ENCODE results near the gene SIDT1.

The SIDT1 gene

GRCh38 chr3:113531826-113532697, at the start of gene SIDT1:
Gene SIDT1 (plus strand): TSS chr3:113532555. CDS start chr3:113533022, 467 bp downstream.
- DNase-seq, result no peak

GRCh38 chr3:113485161-113485609, 47.2 kb upstream of the SIDT1 start:
- no peak for DNase-seq

GRCh38 chr3:113495035-113495434, 37.3 kb upstream of the SIDT1 start:
- DNase-seq, result no peak

GRCh38 chr3:113496924-113497323, 35.4 kb upstream of the SIDT1 start:
- DNase-seq, result no peak

GRCh38 chr3:113498221-113499005, 33.9 kb upstream of the SIDT1 start:
- no peak for DNase-seq

GRCh38 chr3:113499081-113499480, 33.3 kb upstream of the SIDT1 start:
- no peak for DNase-seq

GRCh38 chr3:113501597-113501996, 30.8 kb upstream of the SIDT1 start:
- no peak for DNase-seq

GRCh38 chr3:113505867-113506266, 26.5 kb upstream of the SIDT1 start:
- no peak for DNase-seq

- no peak for DNase-seq
These were observed 24.8 kb upstream of the SIDT1 start for GRCh38 chr3:113507501-113508067.

- DNase-seq, result no peak
These were observed 23.4 kb upstream of the SIDT1 start for GRCh38 chr3:113508966-113509365.

GRCh38 chr3:113514265-113514769, 18.0 kb upstream of the SIDT1 start:
- DNase-seq, result no peak

- DNase-seq, result no peak
These were observed 16.2 kb upstream of the SIDT1 start for GRCh38 chr3:113516115-113516505.

GRCh38 chr3:113521981-113522380, 10.4 kb upstream of the SIDT1 start:
- no peak for DNase-seq

GRCh38 chr3:113523241-113523640, 9.1 kb upstream of the SIDT1 start:
- DNase-seq, result no peak

- DNase-seq, result no peak
These were observed 561 bp downstream of the SIDT1 start for GRCh38 chr3:113532698-113533533.

- DNase-seq, result no peak
These were observed 1.2 kb downstream of the SIDT1 start for GRCh38 chr3:113533534-113533892.

GRCh38 chr3:113534365-113534764, 2.0 kb downstream of the SIDT1 start:
- no peak for DNase-seq

- DNase-seq, result no peak
These were observed 3.5 kb downstream of the SIDT1 start for GRCh38 chr3:113535898-113536297.

GRCh38 chr3:113536627-113537101, 4.3 kb downstream of the SIDT1 start:
- DNase-seq, result no peak

GRCh38 chr3:113537155-113537554, 4.8 kb downstream of the SIDT1 start:
- no peak for DNase-seq

- DNase-seq, result no peak
These were observed 9.2 kb downstream of the SIDT1 start for GRCh38 chr3:113541519-113541918.

GRCh38 chr3:113545594-113545993, 13.2 kb downstream of the SIDT1 start:
- DNase-seq, result no peak

Data from NCI-H187 (cell line).